Activated CD4-positive, CD25-positive, alpha-beta regulatory T cell (primary cell): Measurements from ENCODE around the gene CLN6.

Source experiments
- DNase-seq, 4 experiments: peaks; one replicate each; lab custom pipeline; 2025; lab: John Stamatoyannopoulos, UW

CLN6 gene

DNA sequence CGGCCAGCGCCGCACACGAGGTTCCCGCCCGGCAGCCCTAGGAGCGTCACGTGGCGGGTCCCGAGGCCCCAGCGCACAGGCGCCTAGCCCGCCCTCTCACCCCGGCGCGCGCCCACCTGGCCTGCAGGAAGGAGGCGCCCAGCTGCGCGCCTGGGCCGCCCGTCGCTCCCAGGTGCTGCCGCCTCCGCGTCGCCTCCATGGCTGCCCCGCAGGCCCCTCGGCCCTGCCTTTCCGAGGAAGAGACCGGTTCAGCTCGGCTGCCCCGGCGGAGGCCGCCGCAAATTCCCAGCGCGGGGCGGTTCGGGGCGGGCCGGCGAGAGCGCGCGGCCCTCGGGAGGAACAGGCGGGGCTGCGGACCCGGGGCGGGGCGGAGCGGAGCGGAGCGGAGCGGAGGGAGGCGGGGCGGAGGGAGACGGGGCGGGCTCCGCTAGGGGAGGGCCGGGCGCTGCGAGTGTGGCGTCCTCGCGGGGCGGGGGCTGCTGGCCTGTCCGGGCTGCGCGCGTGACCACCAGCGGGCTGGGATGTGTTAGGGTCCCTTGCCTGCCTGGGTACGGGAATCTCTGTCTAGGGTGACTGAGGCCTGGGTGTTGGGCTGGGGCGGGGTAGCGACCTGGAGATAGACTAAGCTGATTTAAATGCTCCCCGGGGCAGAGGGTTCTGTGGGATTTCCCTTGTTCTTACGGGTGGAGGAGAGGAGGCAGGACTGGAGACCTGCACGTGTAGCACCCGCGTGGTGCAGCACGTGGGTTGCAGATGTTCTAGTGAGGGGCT lies at the start of gene CLN6:
CLN6 (minus strand) TSS at position 343 of the 771 bp plus-strand sequence; CDS start at position 199, 144 bp downstream.
- DNase-seq, result peak; percentile 68 to 75 (median 72)

GRCh38 chr15:68278595-68279405 lies 49.3 kb upstream of the CLN6 start:
- peak in 1 of 4 experiments; percentile 32 for DNase-seq

DNA sequence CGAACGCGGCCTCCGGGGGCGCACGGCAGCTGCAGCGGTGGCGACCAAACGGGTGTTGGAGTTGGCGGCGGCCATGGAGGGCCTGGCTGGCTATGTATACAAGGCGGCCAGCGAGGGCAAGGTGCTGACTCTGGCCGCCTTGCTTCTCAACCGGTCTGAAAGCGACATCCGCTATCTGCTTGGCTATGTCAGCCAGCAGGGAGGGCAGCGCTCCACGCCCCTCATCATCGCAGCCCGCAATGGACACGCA lies 48.7 kb upstream of the CLN6 start:
- DNase-seq, result no peak

- peak; percentile 75 to 88 (median 84) for DNase-seq
Measured at GRCh38 chr15:68277603-68278344, 48.2 kb upstream of the CLN6 start, which contains the start of gene FEM1B. FEM1B (plus strand) TSS chr15:68277745; CDS start chr15:68278418, 673 bp downstream.

GRCh38 chr15:68277131-68277602 lies 47.6 kb upstream of the CLN6 start:
- no peak for DNase-seq

DNA sequence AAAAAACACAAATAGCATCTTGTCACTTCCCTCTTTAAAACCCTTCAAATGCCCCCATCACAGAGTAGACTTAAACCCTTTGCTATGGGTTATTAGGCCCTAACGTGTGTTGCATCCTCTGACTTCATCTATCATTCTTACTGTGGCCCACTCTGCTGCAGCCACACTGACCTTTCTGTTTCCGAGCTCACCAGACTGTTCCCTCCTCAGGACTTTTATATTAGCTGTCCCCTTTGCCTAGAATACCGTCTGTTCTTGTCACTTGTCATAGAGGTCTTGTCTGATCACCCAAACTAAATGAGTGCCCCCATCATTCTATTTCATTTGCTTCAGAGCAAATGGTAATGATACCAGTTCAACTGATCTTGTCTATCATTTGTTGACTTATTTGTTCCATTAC lies 47.1 kb upstream of the CLN6 start:
- no peak for DNase-seq

DNA sequence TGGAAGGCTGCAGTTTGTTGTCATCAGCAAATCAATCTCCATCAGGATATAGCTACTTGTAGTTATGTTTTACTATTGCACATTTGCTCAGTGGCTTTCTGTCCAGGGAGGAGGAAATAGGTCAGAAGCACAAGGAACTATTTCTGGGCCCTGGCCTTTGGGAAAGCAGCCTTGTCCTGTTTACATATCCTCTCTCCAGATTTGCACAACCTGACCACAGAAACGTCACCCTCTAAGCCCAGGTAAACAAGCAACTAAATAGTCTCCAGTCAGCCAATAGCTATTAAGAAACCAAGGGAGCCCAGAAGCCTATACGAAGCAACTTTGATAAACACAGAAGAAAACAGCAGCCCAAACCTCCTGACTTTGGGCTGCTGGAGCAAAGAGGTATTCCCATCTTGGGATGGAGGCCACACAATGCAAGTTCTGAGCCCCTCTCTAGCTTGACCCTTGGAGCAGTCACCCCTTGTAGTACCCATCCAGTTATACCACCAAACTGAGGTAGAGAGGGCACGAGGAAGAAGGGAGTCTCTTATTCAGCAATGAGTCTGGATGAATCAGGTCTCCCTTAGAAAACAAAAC lies 45.7 kb upstream of the CLN6 start:
- no peak for DNase-seq

GRCh38 chr15:68274201-68274848 lies 44.8 kb upstream of the CLN6 start:
- DNase-seq, result no peak

- no peak for DNase-seq
Measured at GRCh38 chr15:68272721-68273271, 43.3 kb upstream of the CLN6 start.

DNA sequence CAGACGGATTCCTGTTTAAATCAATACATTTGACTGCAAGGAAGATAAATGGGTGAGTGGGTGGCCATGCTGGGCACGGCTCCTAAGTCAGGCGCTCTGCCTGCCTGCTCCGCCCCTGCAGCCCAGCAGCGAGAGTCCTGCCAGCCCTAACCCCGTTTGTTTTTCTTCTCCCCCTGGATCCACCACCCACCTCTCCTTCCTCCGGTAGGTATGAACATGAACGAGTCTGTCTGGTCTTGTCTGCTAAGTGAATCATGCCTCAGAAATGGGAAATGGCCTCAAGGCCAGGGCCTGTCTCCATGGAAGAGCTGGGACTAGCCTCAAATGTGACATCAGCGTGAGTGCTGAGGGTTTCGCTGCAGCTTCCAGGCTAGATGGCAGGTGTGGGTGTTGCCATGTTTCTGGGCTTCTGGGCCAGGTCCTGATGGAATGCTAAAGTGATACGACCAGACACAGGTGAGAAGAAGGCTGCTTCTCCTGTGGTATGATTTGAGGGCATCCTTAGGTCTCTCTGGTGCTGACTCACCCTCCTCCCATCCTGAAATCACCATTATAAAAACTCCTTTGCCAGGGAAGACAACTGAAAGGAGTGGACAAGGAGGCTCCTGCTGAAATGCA lies 42.4 kb upstream of the CLN6 start:
- no peak for DNase-seq

DNA sequence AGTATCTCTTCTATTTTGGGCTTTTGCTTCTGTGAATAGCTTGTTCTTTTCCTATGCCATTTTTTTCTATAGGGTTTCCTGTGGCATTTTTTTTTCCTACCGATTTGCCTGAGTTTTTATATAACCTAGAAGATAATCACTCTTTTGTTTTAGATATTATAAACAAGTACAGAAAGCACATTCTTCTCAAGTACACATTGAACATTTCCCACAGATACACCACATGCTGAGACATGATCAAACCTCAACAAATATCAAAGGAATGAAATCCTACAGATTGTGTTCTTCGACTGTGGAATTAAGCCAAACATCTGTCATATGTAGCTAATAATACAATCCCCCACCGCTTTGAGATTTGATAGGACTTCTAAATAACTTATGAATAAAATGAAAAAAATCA lies 38.9 kb upstream of the CLN6 start:
- DNase-seq, result no peak

DNA sequence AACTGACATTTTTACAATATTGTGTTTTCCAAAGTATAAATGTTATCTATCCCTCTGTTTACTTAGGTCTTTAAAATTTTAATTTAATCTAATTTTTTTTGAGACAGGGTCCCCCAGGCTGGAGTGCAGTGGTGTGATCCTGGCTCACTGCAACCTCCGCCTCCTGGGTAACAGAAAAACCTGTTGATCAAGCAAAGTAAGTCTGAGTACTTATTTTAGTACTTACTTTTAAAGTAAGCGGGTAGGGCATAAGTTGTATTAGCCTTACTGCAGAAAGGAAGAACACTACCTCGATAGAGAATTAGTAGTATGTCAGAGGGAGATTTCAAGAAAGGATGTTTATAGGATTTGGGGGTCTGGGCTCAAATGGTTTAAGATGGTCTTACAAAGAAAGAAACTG lies 36.1 kb upstream of the CLN6 start:
- DNase-seq, result no peak

DNA sequence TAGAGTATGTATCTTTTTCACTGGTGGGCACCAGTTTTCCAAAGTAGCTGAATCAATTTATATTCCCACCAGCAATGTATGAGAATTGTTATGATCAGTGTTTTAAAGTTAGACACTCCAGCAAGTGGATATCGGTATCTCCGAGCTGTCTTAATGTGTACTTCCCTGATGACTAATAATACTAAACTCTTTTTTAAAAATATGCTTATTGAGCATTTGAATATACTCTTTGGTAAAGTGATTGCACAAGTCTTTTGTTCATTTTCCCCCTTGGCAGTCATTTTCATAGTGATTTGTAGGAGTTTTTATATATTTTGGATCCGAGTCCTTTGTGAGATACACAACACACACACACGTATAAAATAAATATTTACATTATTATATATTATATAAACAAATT lies 35.6 kb upstream of the CLN6 start:
- no peak for DNase-seq

DNA sequence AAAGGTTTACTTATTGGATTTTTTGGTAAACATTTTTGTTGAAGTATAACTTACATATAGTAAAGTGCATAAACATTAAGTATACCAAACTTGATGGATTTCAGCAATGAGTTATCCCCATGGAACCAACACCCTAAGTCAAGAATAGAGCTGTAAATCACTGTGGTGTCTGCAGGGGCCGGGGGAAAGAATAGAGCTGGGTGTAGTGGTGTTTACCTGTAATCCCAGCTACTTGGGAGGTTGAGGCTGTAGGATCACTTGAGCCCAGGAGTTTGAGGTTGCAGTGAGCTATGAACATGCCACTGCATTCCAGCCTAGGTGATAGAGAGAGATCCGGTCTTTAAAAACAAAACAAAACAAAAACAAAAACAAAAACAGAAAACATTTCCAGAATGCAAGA lies 34.8 kb upstream of the CLN6 start:
- no peak for DNase-seq

DNA sequence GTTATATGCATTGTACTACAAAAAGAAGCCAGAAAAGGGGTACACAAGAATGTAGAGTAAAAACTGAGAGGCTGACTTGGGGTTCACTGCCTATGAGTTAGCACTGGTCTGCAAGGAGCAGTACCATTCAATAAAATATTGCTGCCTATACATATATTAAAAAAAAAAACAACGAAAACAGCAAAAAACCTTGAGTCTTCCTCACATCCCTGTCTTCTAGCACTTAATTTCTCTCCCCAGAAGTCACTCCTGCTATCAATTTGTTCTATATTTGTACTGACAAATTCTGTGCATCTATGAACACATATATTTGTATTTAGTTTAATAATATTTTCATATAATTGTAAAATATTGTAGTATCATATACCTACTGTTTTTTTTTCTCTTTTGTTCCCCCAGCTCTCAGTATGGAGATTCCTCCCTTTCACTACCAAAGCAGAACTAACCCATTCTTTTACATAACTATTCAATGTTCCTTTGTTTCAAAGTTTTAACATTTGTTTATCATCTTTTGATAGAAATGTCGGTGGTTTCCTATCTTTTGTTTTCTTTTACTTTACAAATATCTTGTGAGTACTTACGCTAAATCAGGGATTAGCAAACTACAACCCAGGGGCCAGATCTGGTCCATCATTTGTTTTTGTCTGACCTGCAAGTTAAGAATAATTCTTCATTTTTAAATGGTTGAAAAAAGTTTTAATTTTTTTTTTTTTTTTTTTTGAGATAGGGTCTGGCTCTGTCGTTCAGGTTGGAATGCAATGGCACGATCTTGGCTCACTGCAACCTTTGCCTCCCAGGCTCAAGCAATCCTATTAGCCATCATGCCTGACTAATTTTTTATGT lies 33.2 kb upstream of the CLN6 start:
- DNase-seq, result no peak

GRCh38 chr15:68261980-68262379 lies 32.5 kb upstream of the CLN6 start:
- no peak for DNase-seq

GRCh38 chr15:68261241-68261640 lies 31.7 kb upstream of the CLN6 start:
- DNase-seq, result no peak

GRCh38 chr15:68259883-68260282 lies 30.4 kb upstream of the CLN6 start:
- no peak for DNase-seq

DNA sequence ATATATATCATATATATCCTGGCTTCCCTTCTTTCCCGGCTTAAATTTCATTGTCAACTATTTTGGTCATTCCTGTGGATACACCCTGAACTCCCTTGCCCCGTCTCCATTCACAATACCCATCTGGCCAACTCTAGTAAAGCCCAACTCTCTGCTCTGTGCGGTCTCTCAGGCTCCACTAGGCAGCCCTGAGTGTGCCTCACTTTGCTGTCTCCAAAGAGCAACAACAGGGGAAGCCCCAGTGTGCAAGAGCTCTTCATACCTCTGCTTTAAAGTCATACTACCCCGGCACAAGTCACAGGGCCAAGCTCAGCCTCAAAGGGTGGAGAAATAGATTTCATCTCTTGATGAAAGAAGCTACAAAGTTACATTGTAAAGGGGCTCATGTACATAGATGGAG lies 29.2 kb upstream of the CLN6 start:
- DNase-seq, result no peak
